Subcutaneous adipose tissue (tissue), 4 donors: ENCODE measurements around the gene ERBB3. TPM values are rescaled to one million over a fixed set of nuclear protein-coding genes. Genes with fewer than 3 reads are reported as not detected.

Experiments
- CTCF ChIP-seq: fragments of 450-650 bp; IDR thresholded peaks from one replicate; pipeline ENCODE4 v1.5.1; 2016; ENCODE audit warnings: low read depth, mild to moderate bottlenecking, control low read depth, antibody characterized with exemption, moderate library complexity
- total RNA-seq, 4 donors: library from RNA; depleted of rRNA; stranded (reverse); fragments of >200 nt; gene quantifications; one replicate each; pipeline ENCODE4 v1.1.0, GENCODE V29; 2016

The ERBB3 gene
- 1 to 10 TPM in 1 of 4 donors, under 1 TPM in 3; 0.34 to 2.6 (median 0.66) TPM for total RNA-seq

- no peak for TF ChIP-seq CTCF
Measured at GRCh38 chr12:56079723-56080555, at the start of gene ERBB3. ERBB3 (plus strand) TSS chr12:56080165; CDS start chr12:56080301, 136 bp downstream.

GRCh38 chr12:56031987-56032386 is 48.0 kb upstream of the ERBB3 start:
- no peak for TF ChIP-seq CTCF

- TF ChIP-seq CTCF, result no peak
Measured at GRCh38 chr12:56034586-56035332, 45.2 kb upstream of the ERBB3 start.

GRCh38 chr12:56037161-56037560 is 42.8 kb upstream of the ERBB3 start:
- TF ChIP-seq CTCF, result no peak

- no peak for TF ChIP-seq CTCF
Measured at GRCh38 chr12:56038022-56038655, 41.8 kb upstream of the ERBB3 start.

- TF ChIP-seq CTCF, result no peak
Measured at GRCh38 chr12:56040151-56040550, 39.8 kb upstream of the ERBB3 start.

GRCh38 chr12:56040963-56041551 is 38.9 kb upstream of the ERBB3 start:
- TF ChIP-seq CTCF, result no peak
